Fibroblast of villous mesenchyme (primary cell): Measurements from ENCODE around the gene SNCAIP. TPM values are rescaled to one million over a fixed set of nuclear protein-coding genes. Genes with fewer than 3 reads are reported as not detected.

ENCODE experiments used
- DNase-seq: peaks from one replicate; pipeline ENCODE4 v3.0.0-alpha.2; 2010; ENCODE audit warnings: low read depth
- H3K4me3 ChIP-seq: 2 replicates; pipeline ENCODE4 v1.5.1; 2011; ENCODE audit warnings: low read depth, mild to moderate bottlenecking, low read length
- CTCF ChIP-seq: IDR thresholded peaks from 2 replicates; pipeline ENCODE4 v1.5.1; 2012; ENCODE audit warnings: low read depth, mild to moderate bottlenecking, low read length; ENCODE audit not compliant: insufficient read depth
- total RNA-seq: library from RNA; depleted of rRNA; stranded (reverse); fragments of >200 nt; gene quantifications from 2 replicates; pipeline ENCODE4 v1.2.3, GENCODE V29; 2012

The SNCAIP gene
- total RNA-seq, 1 donor, result 19.0 TPM

DNA sequence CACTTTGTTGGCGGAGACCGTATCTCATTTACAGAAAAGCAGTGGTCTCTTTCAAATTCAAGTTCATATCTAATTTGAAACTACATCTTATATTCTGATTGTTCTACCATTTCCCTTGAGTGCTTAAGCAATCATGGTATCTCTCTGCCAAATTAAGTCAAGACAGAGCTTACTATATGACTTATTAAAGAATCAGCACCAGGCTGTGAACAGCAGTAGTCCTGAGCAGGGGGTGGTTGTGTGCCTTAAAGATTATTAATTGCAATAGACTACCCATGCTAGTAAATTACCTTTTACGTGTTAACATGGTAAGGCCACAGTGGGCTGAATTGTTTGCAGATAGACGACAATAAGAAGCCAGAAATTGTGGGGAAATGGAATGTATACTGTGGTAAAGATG, 21.5 kb downstream of the SNCAIP start:
- H3K4me3 ChIP-seq, result no peak overlapping the region
- no peak for DNase-seq
- no peak for TF ChIP-seq CTCF

- TF ChIP-seq CTCF, result no peak
- H3K4me3 ChIP-seq, result no peak overlapping the region
- no peak for DNase-seq
Measured at GRCh38 chr5:122339591-122339990, 27.6 kb downstream of the SNCAIP start.

DNA sequence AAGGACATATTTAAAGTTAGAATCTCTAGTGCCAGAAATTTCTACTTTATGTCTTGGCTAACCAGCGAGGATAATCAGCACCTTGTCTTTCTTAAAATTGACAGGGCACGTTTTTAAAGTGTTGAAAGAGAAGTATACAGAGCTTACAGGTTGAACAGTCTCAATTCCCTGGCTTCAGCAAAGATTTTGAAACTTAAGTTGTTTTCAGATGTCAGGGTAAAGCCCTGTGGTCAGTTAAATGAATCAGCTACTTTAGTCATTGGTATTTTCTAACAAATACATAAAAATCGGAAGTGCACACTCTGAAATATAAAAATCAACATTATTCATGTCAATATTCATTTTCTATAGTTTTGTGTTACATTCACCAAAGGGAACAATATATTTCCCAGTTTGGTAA, 29.1 kb downstream of the SNCAIP start:
- TF ChIP-seq CTCF, result no peak
- no peak overlapping the region for H3K4me3 ChIP-seq
- no peak for DNase-seq

GRCh38 chr5:122342256-122342655, 30.2 kb downstream of the SNCAIP start:
- no peak for TF ChIP-seq CTCF
- DNase-seq, result no peak
- no peak overlapping the region for H3K4me3 ChIP-seq

GRCh38 chr5:122346897-122347581, 35.0 kb downstream of the SNCAIP start:
- peak; percentile 65 for DNase-seq
- TF ChIP-seq CTCF, result no peak

GRCh38 chr5:122350496-122350895, 38.5 kb downstream of the SNCAIP start:
- no peak overlapping the region for H3K4me3 ChIP-seq
- peak; percentile 38 for DNase-seq
- TF ChIP-seq CTCF, result no peak

More at GRCh38 chr5:122346897-122347581, 35.0 kb downstream of the SNCAIP start:
- H3K4me3 ChIP-seq, result no peak overlapping the region
